A549 (cell line): ENCODE data around the gene TRMT10C. TPM values are rescaled to one million over a fixed set of nuclear protein-coding genes. Genes with fewer than 3 reads are reported as not detected.

Experiments
- ATAC-seq, 2 experiments: fragments of 200-7000 bp in 1 of 2; fragments of >200 bp in 1 of 2; cut with Nextera tagmentation in 1 of 2; cut with Tn5 transposase in 1 of 2; 3 replicates each; pipeline versions ENCODE4 v1.8.0 to v1.9.1; 2018 to 2020; ENCODE audit warnings: mild to moderate bottlenecking in 1 of 2, moderate library complexity in 1 of 2
- CTCF ChIA-PET: fragments of 300-600 bp; sonication (Branson Sonifier 250); formaldehyde crosslinking; extraction: SDS; loops from one replicate; lab custom pipeline; 2021; ENCODE audit warnings: antibody characterized with exemption, inconsistent platforms; lab: Yijun Ruan, JAX
- POLR2A ChIA-PET: fragments of 350-600 bp; formaldehyde crosslinking; extraction: SDS; loops from one replicate; lab custom pipeline; 2021; ENCODE audit warnings: antibody characterized with exemption, inconsistent platforms; lab: Yijun Ruan, JAX
- DNase-seq, 2 experiments: peaks; one replicate each; pipeline versions ENCODE4 v3.0.0 to v3.0.0-alpha.2; 2011 to 2016; ENCODE audit warnings: low read depth in 1 of 2, low spot score in 1 of 2
- FAIRE-seq: peaks from 2 replicates; lab custom pipeline; 2011; peaks lifted over from hg19 to GRCh38; lab: Jason Lieb, UNC
- H3K27ac ChIP-seq, 2 experiments: fragments of >200 bp; sonication (Bioruptor Twin); formaldehyde crosslinking; 3 replicates each; pipeline ENCODE4 v1.5.1; 2016 to 2017
- H3K4me1 ChIP-seq: fragments of >200 bp; sonication (Bioruptor Twin); formaldehyde crosslinking; 3 replicates; pipeline ENCODE4 v1.6.1; 2016
- H3K4me2 ChIP-seq: fragments of >200 bp; sonication (Bioruptor Twin); formaldehyde crosslinking; 3 replicates; pipeline ENCODE4 v1.6.1; 2016
- H3K4me3 ChIP-seq: fragments of >200 bp; sonication (Bioruptor Twin); formaldehyde crosslinking; 3 replicates; pipeline ENCODE4 v1.5.1; 2016
- H3K9me3 ChIP-seq: fragments of >200 bp; sonication (Bioruptor Twin); formaldehyde crosslinking; 3 replicates; pipeline ENCODE4 v1.6.1; 2016
- CHD2 ChIP-seq: fragments of 150-350 bp; IDR thresholded peaks from 2 replicates; pipeline ENCODE4 v1.6.1; 2014; ENCODE audit warnings: low read length; ENCODE audit not compliant: partially characterized antibody
- FOSB ChIP-seq: fragments of 250-450 bp; sonication (Bioruptor Pico); IDR thresholded peaks from 2 replicates; pipeline ENCODE4 v1.5.0; 2020; ENCODE audit warnings: mild to moderate bottlenecking, moderate library complexity
- GATA3 ChIP-seq: IDR thresholded peaks from 2 replicates; pipeline ENCODE4 v1.6.1; 2012; ENCODE audit warnings: borderline replicate concordance
- HEYL ChIP-seq: fragments of 250-450 bp; sonication (Bioruptor Pico); IDR thresholded peaks from 2 replicates; pipeline ENCODE4 v1.8.0; 2021; ENCODE audit warnings: mild to moderate bottlenecking, moderate library complexity
- HOXB13 ChIP-seq: fragments of 250-450 bp; sonication (Bioruptor Pico); IDR thresholded peaks from 2 replicates; pipeline ENCODE4 v1.5.0; 2020; ENCODE audit warnings: low read depth, mild to moderate bottlenecking, moderate library complexity
- JUNB ChIP-seq: fragments of >200 bp; sonication (Bioruptor Twin); formaldehyde crosslinking; IDR thresholded peaks from 2 replicates; pipeline ENCODE4 v1.6.1; 2016
- KDM1A ChIP-seq: fragments of 200-600 bp; sonication (generic); IDR thresholded peaks from 2 replicates; pipeline ENCODE4 v1.6.1; 2016; ENCODE audit warnings: low read depth, mild to moderate bottlenecking
- KDM5A ChIP-seq: fragments of 200-600 bp; sonication (generic); IDR thresholded peaks from 2 replicates; pipeline ENCODE4 v1.6.1; 2016; ENCODE audit warnings: antibody characterized with exemption, mild to moderate bottlenecking
- MAFK ChIP-seq: fragments of 450-650 bp; IDR thresholded peaks from 2 replicates; pipeline ENCODE4 v1.6.1; 2014; ENCODE audit not compliant: partially characterized antibody
- MAZ ChIP-seq: fragments of 150-350 bp; IDR thresholded peaks from 2 replicates; pipeline ENCODE4 v1.6.1; 2014; ENCODE audit warnings: antibody characterized with exemption, low read depth, low read length, borderline replicate concordance
- NPAS2 ChIP-seq: fragments of 250-450 bp; sonication (Bioruptor Pico); IDR thresholded peaks from 2 replicates; pipeline ENCODE4 v1.8.0; 2022; ENCODE audit warnings: mild to moderate bottlenecking, moderate library complexity, borderline replicate concordance
- NR3C1 ChIP-seq: fragments of >200 bp; sonication (Bioruptor Twin); formaldehyde crosslinking; IDR thresholded peaks from 3 replicates; pipeline ENCODE4 v1.6.1; 2017
- PHF8 ChIP-seq: fragments of 200-600 bp; sonication (generic); IDR thresholded peaks from 2 replicates; pipeline ENCODE4 v1.6.1; 2016; ENCODE audit warnings: low read depth, mild to moderate bottlenecking, antibody characterized with exemption, moderate library complexity, borderline replicate concordance
- RARB ChIP-seq: fragments of 250-450 bp; sonication (Bioruptor Pico); IDR thresholded peaks from 2 replicates; pipeline ENCODE4 v1.8.0; 2021; ENCODE audit warnings: mild to moderate bottlenecking, moderate library complexity
- SREBF2 ChIP-seq: fragments of 450-650 bp; IDR thresholded peaks from 2 replicates; pipeline ENCODE4 v1.6.1; 2014; ENCODE audit warnings: mild to moderate bottlenecking, moderate library complexity
- TP53 ChIP-seq: fragments of 250-450 bp; sonication (Bioruptor Pico); IDR thresholded peaks from 2 replicates; pipeline ENCODE4 v1.5.0; 2021; ENCODE audit warnings: mild to moderate bottlenecking, moderate library complexity
- ZC3H11A ChIP-seq: fragments of 450-650 bp; IDR thresholded peaks from 2 replicates; pipeline ENCODE4 v1.6.1; 2014; ENCODE audit warnings: antibody characterized with exemption, mild to moderate bottlenecking
- ZFP36 ChIP-seq: fragments of 450-650 bp; IDR thresholded peaks from 2 replicates; pipeline ENCODE4 v1.6.1; 2014; ENCODE audit warnings: borderline replicate concordance; ENCODE audit not compliant: partially characterized antibody
- WGBS: methylation state at CpG from one replicate; pipeline ENCODE4 v1.1.6; 2017; ENCODE audit errors: missing lambda C conversion rate; 5-methylcytosine and 5-hydroxymethylcytosine counted together
- polyA plus RNA-seq, 4 experiments: library from polyadenylated mRNA; depleted of rRNA in 3 of 4; stranded (reverse); fragments of >200 nt; fragmentation: RNase III in 1 of 4; extraction: RNeasy Plus Mini Kit Qiagen cat#74134 plus additional on column Dnase treatment in 1 of 4; gene quantifications; 2 replicates in 3 of 4; 3 replicates in 1 of 4; pipeline ENCODE4 v1.2.3, GENCODE V29; 2011 to 2017
- TF ChIP-seq, protein P1 (sequence below): fragments of 150-350 bp; IDR thresholded peaks from 2 replicates; pipeline ENCODE4 v1.6.1; 2014; ENCODE audit warnings: low read depth, mild to moderate bottlenecking, low read length
- TF ChIP-seq, protein P2 (sequence below): IDR thresholded peaks from 2 replicates; pipeline ENCODE4 v1.6.1; 2012; ENCODE audit warnings: low read depth, borderline replicate concordance
- TF ChIP-seq, protein P3 (sequence below): fragments of 250-450 bp; sonication (Bioruptor Pico); IDR thresholded peaks from 2 replicates; pipeline ENCODE4 v1.5.0; 2021; ENCODE audit warnings: mild to moderate bottlenecking, moderate library complexity, borderline replicate concordance
- TF ChIP-seq, protein P4 (sequence below): IDR thresholded peaks from 2 replicates; pipeline ENCODE4 v1.6.1; 2012

The TRMT10C gene
- polyA plus RNA-seq, 2 of the 4 experiments (the other 2 are of a cell fraction), result 30.8 to 37.0 TPM

DNA sequence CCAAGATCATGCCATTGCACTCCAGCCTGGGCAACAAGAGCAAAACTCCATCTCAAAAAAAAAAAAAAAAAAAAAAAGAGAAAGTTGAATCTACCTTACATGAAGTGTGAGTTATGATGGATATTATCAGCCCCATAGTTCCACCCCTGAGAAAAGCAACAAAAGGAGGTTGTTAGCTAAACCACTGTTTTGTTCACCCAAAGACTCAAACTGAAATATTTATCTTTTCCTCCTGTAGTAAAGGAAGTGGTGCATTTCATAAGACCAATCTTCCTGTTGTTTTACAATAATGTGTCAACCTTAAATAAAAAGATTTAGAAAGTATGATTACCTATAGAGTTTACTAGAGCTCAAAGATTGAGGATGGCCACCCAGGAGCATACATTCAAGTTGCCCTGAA is 18.7 kb upstream of the TRMT10C start:
- Histone ChIP-seq H3K4me1 (no peaks in the 10 kb centered on the region), H3K27ac (no peak overlapping the region), H3K4me2 (no peak overlapping the region), H3K9me3 (no peaks in the 10 kb centered on the region), H3K4me3 (no peak overlapping the region)
- no peak for TF ChIP-seq JUNB
- TF ChIP-seq KDM1A, result no peak
- no peak for TF ChIP-seq NR3C1
- no peak for TF ChIP-seq PHF8
- TF ChIP-seq, protein P1, sequence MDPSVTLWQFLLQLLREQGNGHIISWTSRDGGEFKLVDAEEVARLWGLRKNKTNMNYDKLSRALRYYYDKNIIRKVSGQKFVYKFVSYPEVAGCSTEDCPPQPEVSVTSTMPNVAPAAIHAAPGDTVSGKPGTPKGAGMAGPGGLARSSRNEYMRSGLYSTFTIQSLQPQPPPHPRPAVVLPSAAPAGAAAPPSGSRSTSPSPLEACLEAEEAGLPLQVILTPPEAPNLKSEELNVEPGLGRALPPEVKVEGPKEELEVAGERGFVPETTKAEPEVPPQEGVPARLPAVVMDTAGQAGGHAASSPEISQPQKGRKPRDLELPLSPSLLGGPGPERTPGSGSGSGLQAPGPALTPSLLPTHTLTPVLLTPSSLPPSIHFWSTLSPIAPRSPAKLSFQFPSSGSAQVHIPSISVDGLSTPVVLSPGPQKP, result no peak
- TF ChIP-seq, protein P2, sequence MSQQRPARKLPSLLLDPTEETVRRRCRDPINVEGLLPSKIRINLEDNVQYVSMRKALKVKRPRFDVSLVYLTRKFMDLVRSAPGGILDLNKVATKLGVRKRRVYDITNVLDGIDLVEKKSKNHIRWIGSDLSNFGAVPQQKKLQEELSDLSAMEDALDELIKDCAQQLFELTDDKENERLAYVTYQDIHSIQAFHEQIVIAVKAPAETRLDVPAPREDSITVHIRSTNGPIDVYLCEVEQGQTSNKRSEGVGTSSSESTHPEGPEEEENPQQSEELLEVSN, result no peak
- TF ChIP-seq TP53, result no peak
- no peak for TF ChIP-seq CHD2
- no peak for TF ChIP-seq HEYL (CRISPR knock-in tag)
- TF ChIP-seq MAFK, result no peak
- TF ChIP-seq HOXB13, result no peak
- no peak for TF ChIP-seq ZC3H11A
- TF ChIP-seq, protein P3, sequence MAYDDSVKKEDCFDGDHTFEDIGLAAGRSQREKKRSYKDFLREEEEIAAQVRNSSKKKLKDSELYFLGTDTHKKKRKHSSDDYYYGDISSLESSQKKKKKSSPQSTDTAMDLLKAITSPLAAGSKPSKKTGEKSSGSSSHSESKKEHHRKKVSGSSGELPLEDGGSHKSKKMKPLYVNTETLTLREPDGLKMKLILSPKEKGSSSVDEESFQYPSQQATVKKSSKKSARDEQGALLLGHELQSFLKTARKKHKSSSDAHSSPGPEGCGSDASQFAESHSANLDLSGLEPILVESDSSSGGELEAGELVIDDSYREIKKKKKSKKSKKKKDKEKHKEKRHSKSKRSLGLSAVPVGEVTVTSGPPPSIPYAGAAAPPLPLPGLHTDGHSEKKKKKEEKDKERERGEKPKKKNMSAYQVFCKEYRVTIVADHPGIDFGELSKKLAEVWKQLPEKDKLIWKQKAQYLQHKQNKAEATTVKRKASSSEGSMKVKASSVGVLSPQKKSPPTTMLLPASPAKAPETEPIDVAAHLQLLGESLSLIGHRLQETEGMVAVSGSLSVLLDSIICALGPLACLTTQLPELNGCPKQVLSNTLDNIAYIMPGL (CRISPR knock-in tag), result no peak
- no peak for TF ChIP-seq NPAS2 (CRISPR knock-in tag)
- no peak for TF ChIP-seq FOSB (CRISPR knock-in tag)
- TF ChIP-seq KDM5A, result no peak
- TF ChIP-seq GATA3, result no peak
- TF ChIP-seq, protein P4, sequence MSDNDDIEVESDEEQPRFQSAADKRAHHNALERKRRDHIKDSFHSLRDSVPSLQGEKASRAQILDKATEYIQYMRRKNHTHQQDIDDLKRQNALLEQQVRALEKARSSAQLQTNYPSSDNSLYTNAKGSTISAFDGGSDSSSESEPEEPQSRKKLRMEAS, result no peak
- TF ChIP-seq SREBF2, result no peak
- TF ChIP-seq ZFP36, result no peak
- FAIRE-seq (no peak), DNase-seq (no peak), ATAC-seq (no peak)
- ChIA-PET CTCF (interaction anchor here (0.8 kb wide), 1 partner anchor 15 kb away, joined by 3 read pairs; no protein-coding TSS in a partner anchor), POLR2A (no interaction called here)

DNA sequence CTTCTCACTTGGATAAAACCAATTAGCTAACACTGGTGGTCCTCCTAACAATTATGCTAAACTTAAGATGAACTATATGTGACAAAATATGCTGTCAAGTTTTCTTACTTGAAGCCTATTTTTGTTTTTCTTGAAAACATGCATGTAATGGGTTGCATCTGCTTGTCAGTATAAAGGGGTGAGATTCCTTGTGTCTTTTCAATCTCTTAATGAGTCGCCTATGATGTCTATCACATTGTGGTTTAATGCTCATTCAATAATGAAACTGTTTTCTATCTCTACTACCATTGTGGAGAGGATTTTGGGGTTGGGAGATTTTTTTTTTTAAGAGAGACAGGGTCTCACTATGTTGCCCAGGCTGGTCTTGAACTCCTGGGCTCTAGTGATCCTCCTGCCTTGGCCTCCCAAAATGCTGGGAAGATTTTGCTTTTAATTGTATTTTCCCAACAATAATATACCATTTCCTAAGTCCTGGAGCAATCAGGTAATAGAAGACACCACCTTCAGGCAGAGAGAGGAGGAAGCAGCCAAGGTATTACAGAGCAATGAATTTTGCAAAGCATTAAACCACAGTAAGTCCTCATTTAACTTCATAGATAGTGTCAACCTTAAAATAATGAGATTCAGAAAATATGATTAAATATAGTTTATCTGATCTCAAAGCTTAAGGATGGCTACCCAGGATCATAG is 17.4 kb upstream of the TRMT10C start:
- CTCF ChIA-PET, result interaction anchor here (1.3 kb wide), 1 partner anchor 11 kb away, joined by 3 read pairs; no protein-coding TSS in a partner anchor
- POLR2A ChIA-PET, result no interaction called here

More for the DNA sequence above, 17.4 kb upstream of the TRMT10C start:
- DNase-seq, result no peak
- no peak for ATAC-seq
- Histone ChIP-seq H3K4me1 (no peaks in the 10 kb centered on the region), H3K4me2 (no peak overlapping the region), H3K9me3 (no peaks in the 10 kb centered on the region), H3K27ac (no peak overlapping the region), H3K4me3 (no peak overlapping the region)
- 24% methylated on average over 1 of the region's 1 CpG for WGBS
- TF ChIP-seq RARB (no peak), MAZ (no peak), HEYL (CRISPR knock-in tag) (no peak)
- FAIRE-seq, result no peak
